HG02759 (cell line): ENCODE data around the gene PAPPA.

Source experiments
- ATAC-seq: cut with Tn5 transposase; IDR thresholded peaks from one replicate; pipeline ENCODE4 v1.9.1; 2021; ENCODE audit warnings: mild to moderate bottlenecking, moderate library complexity; ENCODE audit not compliant: unreplicated experiment

Gene PAPPA

DNA sequence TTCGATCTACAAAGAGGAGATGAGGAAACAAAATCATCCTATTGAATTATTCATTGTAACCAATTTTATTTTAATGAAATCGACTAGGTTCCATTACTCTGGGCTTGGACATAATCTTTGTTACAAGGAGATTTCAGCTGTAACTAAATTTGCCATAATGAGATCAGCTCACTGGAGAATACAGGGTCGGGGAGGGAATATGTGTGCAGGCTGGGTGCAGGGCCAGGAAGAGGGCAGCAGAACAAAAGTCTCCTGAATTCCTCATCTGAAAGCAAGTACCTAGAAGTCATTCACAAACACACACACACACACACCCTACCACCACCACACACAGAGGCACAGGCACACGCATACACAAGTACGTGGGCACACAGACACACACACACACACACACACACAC is 151.2 kb downstream of the PAPPA start:
- no peak for ATAC-seq

DNA sequence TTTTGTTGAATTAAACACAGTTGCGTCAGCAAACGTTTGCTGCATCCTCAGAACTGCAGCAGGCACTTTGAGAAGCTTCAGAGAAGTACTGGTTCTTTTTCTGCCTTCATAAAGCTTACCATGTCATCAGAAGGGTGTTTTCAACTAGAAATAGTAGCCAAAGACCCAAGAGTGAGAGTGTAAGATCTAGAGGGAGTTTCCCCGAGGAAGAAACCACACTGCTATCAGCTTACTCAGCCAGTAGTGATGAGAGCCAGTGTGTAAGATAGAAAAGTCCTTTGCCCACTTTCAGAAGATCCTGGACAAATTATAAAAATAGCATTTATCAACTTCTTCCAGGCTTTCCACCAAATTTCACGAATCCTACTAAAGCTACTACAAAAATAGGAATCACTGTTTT is 154.5 kb downstream of the PAPPA start:
- ATAC-seq = no peak

DNA sequence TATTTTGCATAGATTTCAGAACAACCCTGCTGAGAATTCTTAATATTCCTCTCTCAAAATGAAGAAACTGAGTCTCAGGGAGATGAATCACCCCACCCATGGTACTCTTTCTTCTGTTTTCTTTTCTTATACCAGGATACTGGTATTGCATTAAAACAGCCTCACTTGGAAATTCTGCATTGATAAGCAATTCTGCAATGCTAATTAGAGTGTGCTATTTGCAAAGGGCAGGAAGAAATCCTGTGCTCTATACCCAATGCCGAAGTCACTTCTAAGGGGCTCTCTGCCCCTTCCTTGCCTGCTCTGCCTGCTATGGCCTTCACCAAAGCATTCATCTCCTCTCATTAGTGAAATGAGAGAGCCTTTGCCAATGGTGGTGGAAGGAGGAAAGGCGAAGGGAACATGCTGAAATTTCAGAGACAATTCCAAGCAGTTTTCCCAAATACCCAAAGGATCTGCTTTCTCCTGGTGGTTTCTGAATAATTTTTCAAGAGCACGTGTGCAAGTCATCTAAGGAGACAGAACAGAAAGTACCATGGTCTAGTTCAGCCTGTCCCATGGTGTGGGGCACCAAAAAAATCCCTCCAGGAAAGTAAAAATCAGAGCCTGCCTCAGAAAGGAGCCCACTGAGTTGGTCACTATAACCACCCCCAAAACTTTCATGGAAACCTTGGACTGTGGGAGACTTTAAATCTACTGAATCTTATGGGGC is 156.5 kb downstream of the PAPPA start:
- no peak for ATAC-seq

DNA sequence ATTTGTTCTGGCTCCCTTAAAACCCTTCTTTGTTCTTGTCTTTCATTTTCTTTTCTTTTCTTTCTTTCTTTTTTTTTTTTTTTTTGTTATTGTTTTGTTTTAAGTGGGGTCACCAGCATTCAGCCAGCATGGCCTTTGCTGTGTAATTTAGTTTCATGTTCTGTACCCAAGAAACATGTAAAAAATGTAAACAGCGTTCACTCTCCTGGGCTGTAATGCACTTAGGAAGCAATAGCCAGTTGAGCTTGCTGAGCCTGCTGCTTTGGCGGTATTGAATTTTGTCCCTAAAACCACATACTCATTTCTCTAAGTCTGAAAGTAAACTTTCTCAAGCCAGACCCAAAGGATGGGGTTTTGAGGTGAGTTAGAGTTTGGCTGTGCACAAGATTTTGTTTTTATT is 158.6 kb downstream of the PAPPA start:
- ATAC-seq = no peak

DNA sequence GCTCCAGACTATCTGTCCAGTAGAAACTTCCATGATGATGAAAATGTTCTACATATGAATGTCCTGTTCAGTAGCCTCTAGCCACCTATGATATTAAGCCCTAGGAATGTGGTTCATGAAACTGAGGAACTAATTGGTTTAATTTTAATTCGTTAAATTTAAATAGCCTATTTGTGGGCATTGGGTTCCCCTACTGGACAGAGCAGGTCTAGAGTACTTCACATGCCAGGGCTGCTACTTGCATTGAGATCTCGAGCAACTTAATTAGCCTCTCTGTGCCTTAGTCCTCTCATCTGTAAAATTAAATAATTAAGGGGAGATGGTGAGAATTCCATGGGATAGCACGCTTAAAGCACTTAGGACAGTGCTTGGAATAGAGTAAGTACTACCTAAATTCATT is 160.0 kb downstream of the PAPPA start:
- no peak for ATAC-seq

DNA sequence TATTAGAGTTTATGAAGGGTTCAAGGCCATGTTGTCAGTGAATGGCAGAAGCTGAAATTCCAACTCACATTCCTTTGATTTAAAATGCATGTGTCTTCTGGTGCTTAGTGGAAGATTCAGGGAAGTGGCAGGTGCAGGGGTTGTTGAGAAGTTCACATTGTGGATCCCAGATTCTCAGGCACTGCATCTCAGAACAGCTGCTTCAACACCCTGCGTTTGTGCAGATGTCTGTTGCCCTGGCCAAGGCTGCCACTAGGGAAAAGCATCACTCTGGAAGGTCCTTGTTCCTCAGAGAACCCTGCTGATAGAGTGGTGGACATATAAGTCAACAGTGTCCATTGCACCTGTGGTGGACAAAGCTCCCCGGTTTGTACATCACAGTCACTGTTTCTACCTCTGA is 162.7 kb downstream of the PAPPA start:
- no peak for ATAC-seq

DNA sequence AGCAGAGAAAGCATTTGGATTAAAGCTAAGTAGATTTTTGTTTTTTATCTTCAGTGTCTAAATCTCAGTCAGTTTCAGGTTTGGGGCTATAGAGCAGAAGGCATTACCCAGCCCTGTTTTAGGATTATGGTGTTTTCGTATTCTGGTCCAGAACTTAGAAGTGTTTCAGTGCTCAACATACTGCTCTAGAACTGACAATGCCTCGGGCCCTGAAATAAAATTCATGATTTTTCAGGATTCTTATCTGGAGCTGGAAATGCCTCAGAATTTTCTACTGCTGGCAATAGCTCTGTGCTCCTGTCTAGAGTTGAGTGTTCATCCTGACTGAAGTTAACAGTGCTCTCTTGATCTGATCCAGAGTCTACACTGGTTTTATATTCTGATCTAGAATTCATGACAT is 163.9 kb downstream of the PAPPA start:
- no peak for ATAC-seq

DNA sequence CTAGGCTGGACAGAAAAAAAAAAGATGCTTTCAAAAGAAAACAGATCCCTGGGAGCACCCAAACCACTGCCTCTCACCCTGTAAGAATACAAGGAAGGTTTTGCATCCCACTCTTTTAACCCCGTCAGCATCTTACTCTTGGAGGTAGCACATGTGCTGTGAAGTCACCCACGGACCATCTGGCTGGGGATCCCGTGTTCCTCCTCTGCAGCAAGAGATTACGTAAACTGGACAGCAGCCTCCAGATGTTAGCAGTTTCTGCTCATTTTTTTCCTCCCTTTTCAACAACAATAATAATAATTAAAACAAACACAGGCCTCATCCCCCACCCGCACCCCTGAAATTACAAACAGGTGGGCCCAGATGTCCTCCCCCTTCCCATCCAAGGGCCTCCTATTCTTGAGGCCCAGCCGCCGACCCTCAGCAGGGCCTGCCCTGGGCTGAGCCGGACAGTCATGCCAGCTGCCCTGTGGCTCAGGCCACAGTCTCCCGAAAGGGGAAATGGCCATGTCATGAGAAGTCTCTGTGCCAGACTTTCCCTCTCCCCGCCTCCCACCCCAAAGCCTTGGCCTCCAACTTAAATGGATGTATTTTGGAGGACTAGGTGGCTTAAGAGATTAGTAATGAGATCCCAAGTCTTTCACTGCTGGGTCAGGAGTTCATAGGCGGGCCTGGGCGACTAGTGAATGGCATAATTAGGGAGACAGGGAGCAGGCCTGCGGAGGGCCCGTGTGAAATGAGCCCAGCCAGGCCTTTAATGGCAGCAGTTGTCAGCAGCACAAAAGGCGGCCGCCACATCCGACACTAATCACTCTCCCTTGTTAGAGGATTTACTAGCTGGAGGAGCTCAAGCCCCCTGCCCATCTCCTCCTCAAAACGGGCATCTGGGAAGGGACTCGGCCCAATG is 165.1 kb downstream of the PAPPA start:
- no peak for ATAC-seq

DNA sequence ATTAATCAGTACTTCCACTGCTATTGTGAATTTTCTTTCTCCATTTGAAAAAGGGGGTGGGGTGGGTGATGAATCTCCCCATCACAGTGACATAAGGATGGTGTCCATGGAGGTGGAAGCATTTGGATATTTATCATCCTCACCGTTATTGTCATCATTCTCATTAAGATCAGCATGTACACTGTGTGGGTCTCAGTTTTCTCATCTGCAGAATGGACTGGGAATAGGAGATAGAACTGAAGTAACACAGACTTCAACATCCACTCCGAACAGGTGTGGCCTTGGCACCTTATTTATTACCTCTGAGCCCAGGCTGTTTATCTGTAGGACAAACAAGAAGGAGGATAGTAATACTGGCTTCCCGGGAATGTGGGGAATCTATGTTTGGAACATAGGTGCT is 165.9 kb downstream of the PAPPA start:
- no peak for ATAC-seq

DNA sequence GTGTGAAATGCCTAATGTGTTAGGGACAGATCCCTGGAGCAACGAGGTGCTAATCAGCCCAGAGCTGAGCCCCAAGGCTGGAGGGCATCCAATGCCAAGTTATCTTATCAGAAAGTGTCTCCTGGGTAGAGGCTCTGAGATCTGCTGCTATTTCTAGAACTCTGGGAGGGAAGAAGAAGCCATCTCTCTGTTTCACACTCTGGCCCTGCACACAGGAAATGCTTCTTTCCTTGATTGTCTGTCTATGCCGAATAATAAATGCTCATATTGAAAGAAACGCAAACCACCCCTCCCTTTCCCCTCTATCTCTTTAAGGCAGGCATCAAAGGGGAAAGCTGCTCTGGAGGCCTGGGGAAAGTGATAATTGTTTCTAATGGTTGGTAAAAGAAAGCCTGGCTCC is 166.7 kb downstream of the PAPPA start:
- ATAC-seq = no peak

DNA sequence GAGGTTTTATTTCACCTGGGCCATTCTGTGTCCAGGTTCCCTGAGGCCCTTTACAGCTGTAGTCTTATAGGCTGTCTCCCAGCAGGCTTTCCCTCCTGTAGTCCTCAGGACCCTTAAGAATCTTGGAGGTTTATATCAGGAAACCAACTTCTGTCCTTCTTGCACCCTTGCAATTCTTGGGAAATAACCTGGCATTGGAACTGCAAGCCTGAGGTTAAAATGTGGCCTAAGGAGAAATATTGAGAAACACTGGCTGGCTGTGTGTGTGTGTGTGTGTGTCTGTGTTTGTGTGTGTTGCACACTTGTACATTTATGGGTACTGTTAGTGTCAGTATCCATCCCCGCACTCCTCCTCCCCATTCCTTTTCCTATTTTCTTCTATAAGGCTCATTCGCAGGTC is 168.9 kb downstream of the PAPPA start:
- ATAC-seq = no peak

DNA sequence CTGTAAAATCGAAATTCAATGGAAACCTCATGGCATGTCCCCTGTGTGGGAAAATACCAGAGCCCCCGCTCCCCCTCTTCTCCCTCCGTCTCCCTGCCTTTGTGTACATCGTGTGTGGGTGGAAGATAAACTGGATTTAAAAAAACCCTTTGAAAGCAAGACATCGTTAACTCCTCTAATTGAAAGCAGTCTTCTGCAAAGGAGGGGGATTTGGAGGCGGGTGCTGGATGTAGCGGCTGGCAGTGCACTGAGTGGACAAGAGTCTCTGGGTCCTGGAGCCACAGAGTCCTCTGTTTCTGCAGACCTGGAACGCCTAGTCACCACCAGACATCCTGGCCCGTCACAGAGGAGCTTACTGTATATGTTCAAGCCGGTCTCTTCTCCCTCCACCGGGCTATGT is 169.4 kb downstream of the PAPPA start:
- no peak for ATAC-seq

DNA sequence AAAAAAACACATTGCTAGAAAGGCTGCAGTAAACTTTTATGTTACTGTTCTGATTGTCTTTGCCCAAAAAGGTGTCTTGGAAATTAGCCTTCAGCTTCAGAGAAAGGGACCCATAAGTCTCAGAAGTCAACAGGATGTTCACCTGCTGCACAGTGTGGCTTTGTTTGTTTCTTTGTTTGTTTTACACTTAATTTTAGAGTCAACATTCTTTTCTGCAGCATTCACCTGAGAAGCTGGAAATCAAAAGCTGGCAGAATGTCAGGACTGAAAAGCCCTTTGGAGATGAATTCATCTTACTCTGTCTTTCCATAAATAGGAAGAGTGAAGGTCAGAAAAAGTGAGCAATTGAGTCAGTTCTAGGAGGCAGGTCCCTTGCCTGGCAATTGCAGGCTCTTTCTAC is 170.0 kb downstream of the PAPPA start:
- no peak for ATAC-seq

DNA sequence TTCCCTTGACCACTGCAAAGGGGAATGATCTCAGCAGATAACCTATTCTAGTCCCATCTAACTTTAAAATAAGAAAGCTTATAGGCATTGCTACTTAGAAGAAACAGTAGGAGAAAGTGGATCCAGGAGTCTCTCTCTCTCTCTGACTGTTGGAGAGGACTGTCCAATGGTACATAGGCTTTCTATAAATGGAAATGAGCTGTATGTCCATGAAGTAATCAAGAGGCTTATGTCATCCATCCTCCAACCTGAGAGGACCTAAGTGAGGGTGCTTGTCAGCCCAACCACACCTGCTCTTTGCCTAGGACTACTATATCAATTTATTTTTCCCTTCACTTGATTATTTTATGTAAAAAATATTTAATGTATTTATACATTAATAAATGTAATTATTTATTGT is 172.3 kb downstream of the PAPPA start:
- ATAC-seq = no peak

DNA sequence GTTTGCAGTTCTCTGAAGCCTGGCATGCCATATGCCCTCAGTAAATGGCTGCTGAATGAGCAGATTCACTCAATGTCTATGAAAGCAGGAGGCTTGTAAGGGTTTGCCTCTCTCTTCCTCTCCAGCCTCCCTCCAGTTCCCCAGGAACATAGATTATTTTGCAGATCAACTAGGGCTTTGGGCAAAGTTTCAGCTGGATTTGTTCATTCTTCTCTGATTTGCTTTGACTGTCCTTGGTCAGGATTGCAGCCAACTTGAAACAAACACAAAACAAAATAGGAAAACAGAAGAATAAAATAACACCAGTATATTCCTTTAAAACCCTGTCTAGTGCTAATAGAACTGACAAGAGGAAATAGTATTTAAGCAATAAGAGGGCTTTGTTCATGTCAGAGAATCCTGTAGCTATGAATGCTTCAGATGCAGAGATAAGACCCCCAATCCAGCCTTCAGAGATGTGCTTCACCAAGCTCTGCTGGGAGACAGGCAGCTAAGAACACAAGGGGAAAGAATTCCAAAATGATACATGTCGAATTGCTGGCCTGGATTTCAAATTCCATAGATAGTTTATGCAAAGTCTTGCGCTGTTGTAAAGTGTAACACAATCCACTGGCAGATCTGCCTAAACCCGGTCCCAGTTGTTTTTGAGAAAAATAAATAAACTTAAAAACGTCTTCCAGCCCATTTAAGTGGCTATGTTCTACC is 174.3 kb downstream of the PAPPA start:
- no peak for ATAC-seq

DNA sequence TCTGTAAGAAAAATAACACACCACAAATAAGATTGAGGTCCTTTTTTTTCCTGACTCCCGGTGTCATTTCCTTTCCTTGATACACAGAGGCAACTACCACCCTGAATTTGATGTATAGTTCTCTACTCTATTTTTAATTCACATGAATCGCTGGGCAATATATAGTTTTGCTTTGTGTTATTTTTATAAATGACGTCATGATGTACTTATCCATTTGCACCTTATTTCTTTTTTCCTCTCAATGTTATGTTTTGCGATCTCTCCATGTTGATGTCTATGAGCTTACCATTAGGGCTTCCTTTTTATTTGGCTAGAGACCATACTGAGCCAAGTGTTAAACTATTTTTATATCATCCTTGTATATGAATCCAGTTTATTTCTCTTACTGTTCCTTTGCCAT is 175.9 kb downstream of the PAPPA start:
- ATAC-seq = no peak

DNA sequence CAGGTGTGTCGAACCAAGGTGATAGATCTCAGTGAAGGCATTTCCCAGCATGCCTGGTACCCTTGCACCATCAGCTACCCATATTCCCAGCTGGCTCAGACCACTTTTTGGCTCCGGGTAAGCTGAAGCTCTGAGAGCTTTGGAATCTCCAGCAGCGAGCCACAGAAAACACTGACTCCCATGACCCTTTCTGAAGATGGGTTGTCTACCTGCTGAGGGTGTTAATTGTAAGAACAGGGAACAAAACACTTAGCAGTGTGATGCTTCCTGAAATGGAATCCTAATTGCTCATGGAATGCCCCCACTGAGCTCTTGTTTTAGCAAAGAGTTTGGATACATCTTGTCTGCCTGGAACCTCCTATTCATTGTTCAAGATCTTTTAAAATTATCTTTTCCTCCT is 177.7 kb downstream of the PAPPA start:
- ATAC-seq = no peak

DNA sequence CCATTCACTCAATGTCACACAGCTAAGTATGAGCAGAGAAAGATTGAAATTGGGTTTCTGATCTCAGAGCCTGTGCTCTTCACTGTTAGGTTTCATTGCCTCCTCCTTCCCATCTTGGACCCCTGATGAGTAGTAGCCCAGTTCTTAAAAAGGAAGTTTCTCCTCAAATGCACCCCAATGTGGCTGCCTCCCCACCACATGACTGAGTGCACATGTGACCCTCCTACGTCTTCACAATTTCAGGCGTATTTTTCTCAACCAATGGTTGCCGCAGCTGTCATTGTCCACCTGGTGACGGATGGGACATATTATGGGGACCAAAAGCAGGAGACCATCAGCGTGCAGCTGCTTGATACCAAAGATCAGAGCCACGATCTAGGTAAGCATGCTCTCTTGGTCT is 178.5 kb downstream of the PAPPA start:
- ATAC-seq = no peak

DNA sequence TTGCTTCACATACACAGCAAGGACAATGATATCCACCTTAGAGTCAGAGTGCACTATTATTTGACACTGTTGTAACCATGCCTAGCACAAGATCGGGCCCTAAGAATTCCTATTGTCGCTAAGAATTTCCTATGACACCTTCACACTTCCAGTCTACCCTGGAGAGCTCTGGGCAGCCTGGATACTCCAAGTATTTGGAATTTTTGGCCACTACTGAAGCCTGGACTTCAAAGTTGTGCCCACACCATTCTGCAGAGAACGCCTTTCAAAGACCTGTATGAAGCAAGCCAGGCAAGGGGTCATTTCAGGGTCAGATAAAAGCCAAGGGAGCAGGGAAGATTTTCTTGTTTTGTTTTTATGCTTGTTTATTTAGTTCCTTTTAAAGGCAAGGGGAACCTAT is 179.7 kb downstream of the PAPPA start:
- no peak for ATAC-seq

DNA sequence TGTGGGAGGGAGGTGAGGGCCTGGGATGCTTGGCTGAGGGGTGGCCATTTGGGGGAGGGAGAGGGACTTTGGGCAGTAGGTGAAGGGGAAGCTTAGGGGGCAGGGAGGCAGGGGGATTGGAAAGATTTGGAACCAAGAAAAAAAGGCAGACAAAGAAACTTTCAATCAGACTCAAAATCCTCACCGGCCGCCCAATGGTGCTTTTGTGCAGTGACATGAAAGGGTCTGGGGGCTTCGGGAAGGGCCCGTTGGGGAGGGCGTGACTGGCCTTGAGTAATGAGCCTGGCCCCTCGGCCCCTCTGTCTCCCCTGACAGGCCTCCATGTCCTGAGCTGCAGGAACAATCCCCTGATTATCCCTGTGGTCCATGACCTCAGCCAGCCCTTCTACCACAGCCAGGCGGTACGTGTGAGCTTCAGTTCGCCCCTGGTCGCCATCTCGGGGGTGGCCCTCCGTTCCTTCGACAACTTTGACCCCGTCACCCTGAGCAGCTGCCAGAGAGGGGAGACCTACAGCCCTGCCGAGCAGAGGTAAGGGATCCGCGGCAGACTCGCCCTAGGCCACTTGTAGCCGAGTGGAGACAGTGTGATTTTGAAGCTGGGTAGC is 181.1 kb downstream of the PAPPA start:
- ATAC-seq = no peak

DNA sequence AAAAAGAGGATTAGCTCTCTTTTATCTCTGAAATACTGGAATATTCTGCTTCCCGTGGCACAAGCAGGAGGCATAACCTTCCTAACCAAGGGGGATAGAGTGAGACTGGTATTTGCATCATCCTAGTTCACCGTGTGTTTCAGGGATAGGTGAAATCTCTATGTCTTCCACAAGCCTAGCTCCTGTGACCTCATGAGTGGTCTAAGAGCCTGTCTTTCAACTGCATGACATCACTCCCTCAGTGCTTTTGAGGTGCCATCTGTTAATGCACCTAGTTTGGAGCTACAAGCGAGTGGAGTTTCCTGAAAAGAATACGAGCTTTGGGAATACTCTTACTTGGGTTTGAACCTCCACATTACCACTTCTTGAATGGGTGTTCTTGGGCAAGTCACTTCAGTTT is 181.8 kb downstream of the PAPPA start:
- ATAC-seq = no peak
